NT2/D1 (cell line): ENCODE data around the gene CCDC188.
A peak's percentile ranks its signal among the peaks of the same experiment; 100 is the strongest.

Experiments used
- DNase-seq: peaks from one replicate; pipeline ENCODE4 v3.0.0-alpha.2; 2011; ENCODE audit warnings: low read depth, low spot score
- H3K27me3 ChIP-seq: 2 replicates; pipeline ENCODE4 v1.6.0; 2011; ENCODE audit warnings: mild to moderate bottlenecking; ENCODE audit not compliant: insufficient read length, insufficient read depth
- H3K36me3 ChIP-seq: 2 replicates; pipeline ENCODE4 v1.6.1; 2011; ENCODE audit warnings: mild to moderate bottlenecking, low read length, mixed read lengths; ENCODE audit not compliant: insufficient read depth, insufficient read length
- H3K4me1 ChIP-seq: 2 replicates; pipeline ENCODE4 v1.5.1; 2011; ENCODE audit not compliant: insufficient read depth, insufficient read length
- H3K4me3 ChIP-seq: 2 replicates; pipeline ENCODE4 v1.5.1; 2011; ENCODE audit warnings: low read depth; ENCODE audit not compliant: insufficient read length
- H3K9ac ChIP-seq: 2 replicates; pipeline ENCODE4 v1.6.0; 2011; ENCODE audit warnings: low read depth; ENCODE audit not compliant: insufficient read length
- H3K9me3 ChIP-seq: 2 replicates; pipeline ENCODE4 v1.5.1; 2011; ENCODE audit warnings: mild to moderate bottlenecking, low read length; ENCODE audit not compliant: insufficient read depth
- SUZ12 ChIP-seq: IDR thresholded peaks from 2 replicates; pipeline ENCODE4 v1.6.1; 2011; ENCODE audit not compliant: insufficient read length, insufficient read depth; ENCODE audit errors: extremely low read depth
- YY1 ChIP-seq: IDR thresholded peaks from 2 replicates; pipeline ENCODE4 v1.6.1; 2011; ENCODE audit not compliant: insufficient read length, insufficient read depth
- ZNF274 ChIP-seq: IDR thresholded peaks from 2 replicates; pipeline ENCODE4 v1.6.1; 2011; ENCODE audit warnings: mild to moderate bottlenecking, low read depth, low read length

CCDC188 gene

DNA sequence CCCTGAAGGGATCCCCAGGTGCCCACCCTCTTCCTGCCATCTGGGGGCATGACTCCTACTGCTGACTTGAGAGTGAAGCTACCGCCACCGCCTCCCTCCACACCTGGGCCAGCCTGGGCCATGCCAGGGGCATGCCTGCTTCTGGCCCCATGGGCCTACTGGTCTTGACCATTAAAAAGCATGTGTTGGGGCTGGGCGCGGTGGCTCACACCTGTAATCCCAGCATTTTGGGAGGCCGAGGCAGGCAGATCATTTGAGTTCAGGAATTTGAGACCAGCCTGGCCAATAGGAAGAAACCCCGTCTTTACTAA is 37.7 kb upstream of the CCDC188 start:
- H3K4me1 ChIP-seq: no peaks in the 10 kb centered on the region

DNA sequence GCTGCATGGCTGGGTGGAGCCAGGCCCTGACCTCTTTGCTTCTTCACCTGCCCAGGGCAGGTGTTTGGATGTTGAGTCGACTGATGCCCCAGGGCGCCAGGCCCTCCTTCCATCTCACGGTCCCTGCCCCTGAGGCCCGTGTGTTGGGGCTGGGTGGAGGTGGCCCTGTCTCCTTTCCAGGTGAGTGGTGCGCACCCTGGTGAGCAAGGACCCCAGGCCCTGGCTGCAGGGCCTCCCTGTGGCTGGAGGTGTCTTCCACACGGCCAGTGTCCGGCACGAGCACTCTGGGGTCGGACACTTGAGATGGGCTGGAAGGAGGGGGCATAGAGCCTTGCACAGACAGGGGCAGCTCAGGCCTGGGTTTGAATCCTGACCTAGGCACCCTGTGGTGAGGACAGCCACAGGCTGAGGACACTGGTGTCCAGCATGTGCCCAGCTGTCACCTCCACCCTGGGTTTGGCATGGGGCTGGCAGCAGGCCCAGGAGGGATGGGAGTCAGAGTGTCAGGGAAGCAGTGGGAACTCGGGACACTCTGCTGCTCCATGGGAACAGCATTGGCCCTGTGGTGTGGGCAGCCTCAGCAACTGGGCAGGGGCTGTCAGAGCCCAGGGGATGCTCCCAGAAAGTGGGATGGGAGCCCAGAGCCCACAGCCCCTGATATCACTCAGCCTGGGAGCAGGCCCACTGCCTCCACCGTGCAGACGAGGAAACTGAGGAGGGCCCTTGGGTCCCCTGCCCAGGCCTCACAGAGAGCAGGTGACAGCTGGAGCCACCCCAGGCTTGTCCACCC is 37.1 kb upstream of the CCDC188 start:
- Histone ChIP-seq H3K36me3 (no peaks in the 10 kb centered on the region), H3K27me3 (no peaks in the 10 kb centered on the region), H3K9me3 (no peaks in the 10 kb centered on the region), H3K9ac (no peak overlapping the region), H3K4me3 (no peak overlapping the region), H3K4me1 (no peaks in the 10 kb centered on the region)
- TF ChIP-seq ZNF274 (no peak), SUZ12 (no peak), YY1 (no peak)
- no peak for DNase-seq

More for the DNA sequence above, 37.7 kb upstream of the CCDC188 start:
- TF ChIP-seq SUZ12 (no peak), YY1 (no peak), ZNF274 (no peak)
- Histone ChIP-seq H3K4me3 (no peak overlapping the region), H3K9ac (no peak overlapping the region), H3K36me3 (no peaks in the 10 kb centered on the region), H3K9me3 (no peaks in the 10 kb centered on the region), H3K27me3 (no peaks in the 10 kb centered on the region)
- DNase-seq: no peak

DNA sequence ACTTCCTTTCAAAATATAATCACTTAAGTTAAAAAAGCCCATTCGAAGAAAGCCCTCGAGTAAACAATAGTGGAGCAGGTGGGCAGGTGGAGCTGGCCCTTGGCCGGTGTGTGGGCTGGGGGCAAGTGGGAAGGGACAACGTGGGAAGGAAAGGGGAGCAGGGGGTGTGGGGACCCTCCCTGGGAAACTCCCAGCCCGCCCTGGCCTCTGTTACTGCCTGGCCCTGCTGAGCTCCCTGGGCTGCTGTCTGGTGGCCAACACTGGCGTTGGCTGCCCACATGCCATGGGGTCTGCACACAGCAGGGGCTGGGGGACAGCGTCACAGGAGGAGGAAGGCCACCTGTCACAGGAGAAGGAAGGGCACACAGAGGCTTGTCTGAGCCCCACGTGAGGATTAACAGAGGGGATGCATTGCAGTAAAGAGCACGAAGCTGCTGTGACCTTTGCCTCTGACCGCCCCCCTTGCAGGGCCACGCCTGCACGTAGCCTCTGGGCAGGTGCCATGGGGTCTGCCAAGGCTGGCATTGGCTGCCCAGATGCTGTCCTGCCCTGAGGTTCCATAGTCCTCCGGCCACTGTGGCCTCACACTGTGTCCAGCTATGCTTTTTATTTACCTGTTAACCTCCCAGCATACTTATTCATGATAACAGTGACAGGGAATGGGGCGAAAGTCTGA is 36.2 kb upstream of the CCDC188 start:
- TF ChIP-seq SUZ12 (no peak), ZNF274 (no peak), YY1 (no peak)
- no peaks in the 10 kb centered on the region for H3K27me3 ChIP-seq
- no peaks in the 10 kb centered on the region for H3K4me1 ChIP-seq
- H3K9ac ChIP-seq: no peak overlapping the region
- H3K4me3 ChIP-seq: no peak overlapping the region
- no peaks in the 10 kb centered on the region for H3K9me3 ChIP-seq
- H3K36me3 ChIP-seq: no peaks in the 10 kb centered on the region
- no peak for DNase-seq

DNA sequence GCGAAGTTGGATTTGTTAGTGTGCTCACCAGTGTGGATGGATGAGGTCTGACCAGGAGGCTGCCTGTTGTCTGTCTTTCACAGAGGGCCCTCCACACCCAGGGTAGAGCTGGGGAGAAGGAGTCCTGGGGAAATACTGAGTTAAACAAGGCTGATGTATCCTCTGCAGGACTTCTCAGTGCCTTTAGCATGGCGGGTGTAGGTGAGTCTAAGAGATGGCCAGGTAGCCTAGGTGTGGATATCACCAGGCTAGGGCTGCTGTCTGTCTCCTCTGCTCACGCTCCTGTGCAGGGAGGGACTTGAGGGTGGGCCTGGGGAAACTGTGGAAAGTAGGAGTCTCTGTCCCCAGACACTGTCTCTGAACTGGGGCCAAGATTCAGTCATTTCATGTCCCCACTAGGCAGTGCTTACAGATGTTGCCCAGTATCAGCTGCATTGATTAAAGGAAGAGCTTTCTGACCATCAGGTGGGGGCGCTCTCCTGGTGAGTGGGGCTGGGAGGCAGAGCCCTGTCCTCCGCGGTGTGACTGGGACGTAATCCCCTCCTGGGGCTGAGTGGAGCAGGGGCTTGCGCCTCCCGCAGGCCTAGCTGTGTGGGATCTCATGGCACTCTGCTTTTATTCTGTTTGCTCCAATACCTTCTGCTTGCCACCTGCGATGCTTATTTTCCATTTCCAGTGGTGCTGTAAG is 35.5 kb upstream of the CCDC188 start:
- DNase-seq: peak; percentile 44
- no peaks in the 10 kb centered on the region for H3K4me1 ChIP-seq
- H3K27me3 ChIP-seq: no peaks in the 10 kb centered on the region
- H3K9me3 ChIP-seq: no peaks in the 10 kb centered on the region
- no peak overlapping the region for H3K9ac ChIP-seq
- TF ChIP-seq ZNF274 (no peak), SUZ12 (no peak), YY1 (no peak)
- H3K36me3 ChIP-seq: no peaks in the 10 kb centered on the region
- H3K4me3 ChIP-seq: no peak overlapping the region

DNA sequence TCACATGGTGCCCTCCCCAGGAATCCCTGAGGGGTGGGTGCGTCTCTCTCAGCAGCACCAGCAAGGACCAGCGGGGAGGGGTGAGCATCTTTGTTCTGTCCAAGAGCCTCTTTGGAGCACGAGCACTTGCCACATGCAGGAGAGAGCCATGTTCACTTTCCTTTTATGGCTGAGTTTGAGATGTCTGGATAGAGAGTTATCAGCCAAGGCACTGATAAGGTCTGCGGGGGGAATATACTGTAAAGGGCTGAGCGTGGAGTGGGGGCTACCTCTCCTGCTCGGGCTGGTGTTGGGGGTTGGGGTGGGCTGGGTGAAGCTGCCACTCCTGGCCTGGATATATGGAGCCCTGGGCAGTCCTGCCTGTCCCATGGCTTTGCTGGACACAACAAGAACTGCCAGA is 34.9 kb upstream of the CCDC188 start:
- no peak for TF ChIP-seq SUZ12
- no peaks in the 10 kb centered on the region for H3K9me3 ChIP-seq
- no peak for DNase-seq
- H3K9ac ChIP-seq: no peak overlapping the region
- no peak overlapping the region for H3K4me3 ChIP-seq
- no peaks in the 10 kb centered on the region for H3K36me3 ChIP-seq
- H3K4me1 ChIP-seq: no peaks in the 10 kb centered on the region
- H3K27me3 ChIP-seq: no peaks in the 10 kb centered on the region

DNA sequence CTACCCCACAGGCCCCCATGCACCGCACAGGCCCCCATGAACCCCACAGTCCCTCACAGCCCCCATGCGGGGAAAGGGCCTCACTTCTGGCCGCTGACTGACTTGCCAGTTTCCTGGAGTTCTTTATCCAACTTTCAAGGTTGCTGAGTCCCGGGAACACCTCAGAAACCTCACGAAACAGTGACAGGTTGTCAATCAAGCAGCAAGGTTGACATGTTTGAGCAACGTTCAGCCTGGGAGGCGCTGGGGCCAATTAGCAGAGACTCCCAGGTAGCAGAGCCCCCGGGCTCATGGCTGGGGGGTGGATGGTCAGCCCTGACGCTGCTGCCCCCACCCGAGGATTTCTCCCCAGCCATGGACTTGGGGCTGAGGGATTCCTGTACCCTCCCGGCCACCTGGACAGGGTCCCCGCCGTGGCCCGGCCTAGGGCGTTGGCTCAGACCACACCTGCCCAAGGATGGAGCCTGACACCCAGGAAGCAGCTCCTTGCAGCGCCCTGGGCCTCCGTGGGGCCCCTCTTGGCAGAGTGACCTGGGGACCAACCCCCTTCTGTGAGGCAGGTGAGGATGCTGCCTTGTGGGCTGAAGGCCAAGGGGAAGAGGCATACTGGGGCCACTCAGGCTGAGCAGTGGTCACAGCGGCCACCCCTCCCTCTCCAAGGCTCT is 33.8 kb upstream of the CCDC188 start:
- Histone ChIP-seq H3K4me1 (no peaks in the 10 kb centered on the region), H3K4me3 (no peak overlapping the region), H3K27me3 (no peaks in the 10 kb centered on the region), H3K9me3 (no peaks in the 10 kb centered on the region), H3K36me3 (no peaks in the 10 kb centered on the region), H3K9ac (no peak overlapping the region)
- no peak for DNase-seq
- TF ChIP-seq SUZ12 (no peak), YY1 (no peak), ZNF274 (no peak)

DNA sequence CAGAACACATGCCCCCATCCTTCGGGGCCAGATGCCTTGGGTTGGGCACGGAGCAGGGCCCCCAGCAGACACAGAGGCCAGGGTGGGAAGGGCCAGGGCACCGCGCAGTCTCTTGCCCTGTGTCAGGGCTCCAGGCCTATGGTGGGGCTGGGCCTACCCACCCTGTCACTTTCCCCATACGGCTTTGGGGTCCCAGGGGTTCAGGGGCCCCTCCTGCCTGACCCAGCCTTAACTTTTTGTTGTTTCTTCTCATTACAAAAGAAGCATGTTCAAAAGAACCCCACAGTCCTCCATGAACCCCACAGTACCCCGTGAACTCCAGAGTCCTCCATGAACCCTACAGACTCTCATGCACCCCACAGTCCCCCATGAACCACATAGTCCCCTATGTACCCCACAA is 33.0 kb upstream of the CCDC188 start:
- H3K4me1 ChIP-seq: no peaks in the 10 kb centered on the region
- no peaks in the 10 kb centered on the region for H3K36me3 ChIP-seq
- no peaks in the 10 kb centered on the region for H3K9me3 ChIP-seq
- no peak overlapping the region for H3K4me3 ChIP-seq
- DNase-seq: no peak
- H3K9ac ChIP-seq: no peak overlapping the region
- TF ChIP-seq SUZ12 (no peak), ZNF274 (no peak), YY1 (no peak)
- no peaks in the 10 kb centered on the region for H3K27me3 ChIP-seq
